Measurements from ENCODE around the gene TUBA3E.
"Not testable (repeated sequence)": the region's sequence is repeated elsewhere in the genome, so short reads cannot be mapped to it uniquely, and the experiment has no call there.

The TUBA3E gene

DNA sequence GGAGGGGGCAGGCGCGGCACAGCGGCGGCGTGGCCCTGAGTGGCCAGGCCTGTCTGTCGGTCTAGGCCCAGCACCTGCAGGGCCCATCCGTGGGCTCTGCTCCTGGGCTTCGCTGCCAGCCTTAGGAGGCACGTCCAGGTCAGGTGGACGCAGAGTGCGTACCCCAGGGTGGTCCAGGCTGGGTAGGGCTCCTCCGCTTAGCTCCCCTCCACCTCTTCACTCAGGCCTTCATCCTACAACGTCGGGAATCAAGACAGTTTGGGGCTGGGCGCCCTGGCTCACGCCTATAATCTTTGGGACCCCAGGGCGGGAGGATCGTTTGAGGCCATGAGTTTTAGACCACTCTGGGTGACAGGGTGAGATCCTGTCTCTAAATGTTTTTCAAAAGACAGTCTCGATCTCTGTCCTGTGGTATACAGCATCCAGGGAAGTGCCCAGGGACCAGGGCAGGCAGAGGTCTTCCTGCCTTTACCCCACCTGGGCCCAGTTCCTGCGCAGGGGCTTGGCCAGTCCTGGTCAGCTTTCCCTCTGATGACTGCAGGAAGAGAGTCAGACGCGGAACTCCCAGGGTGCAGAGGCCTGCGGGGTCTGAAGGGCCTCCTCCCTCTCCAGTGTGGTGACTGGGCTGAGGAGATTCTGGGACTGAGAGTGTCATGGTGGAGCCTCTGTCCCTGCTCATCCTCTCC lies 15.3 kb downstream of the TUBA3E start:
- peaks cover 18% of the 10 kb centered on the region for H3K4me1 ChIP-seq (ENCODE audit: control insufficient read depth, insufficient read depth, low read length)
- H3K9me3 ChIP-seq (ENCODE audit: control insufficient read depth in 2 of 2, low read length in 2 of 2); H3K36me3 ChIP-seq (ENCODE audit: control insufficient read depth in 2 of 2, insufficient read depth in 2 of 2, low read length in 2 of 2); H3K27me3 ChIP-seq (ENCODE audit: control insufficient read depth in 1 of 2, insufficient read depth in 2 of 2, low read length in 2 of 2): not testable (repeated sequence)
- peak overlapping the region; percentile 59 to 69 for H3K9ac ChIP-seq (ENCODE audit: low read length in 2 of 2)
- peak overlapping the region; percentile 50 to 76 for H3K4me3 ChIP-seq (ENCODE audit: low read length in 2 of 2)
- peak overlapping the region; percentile 24 for H3K27ac ChIP-seq (ENCODE audit: low read length)

DNA sequence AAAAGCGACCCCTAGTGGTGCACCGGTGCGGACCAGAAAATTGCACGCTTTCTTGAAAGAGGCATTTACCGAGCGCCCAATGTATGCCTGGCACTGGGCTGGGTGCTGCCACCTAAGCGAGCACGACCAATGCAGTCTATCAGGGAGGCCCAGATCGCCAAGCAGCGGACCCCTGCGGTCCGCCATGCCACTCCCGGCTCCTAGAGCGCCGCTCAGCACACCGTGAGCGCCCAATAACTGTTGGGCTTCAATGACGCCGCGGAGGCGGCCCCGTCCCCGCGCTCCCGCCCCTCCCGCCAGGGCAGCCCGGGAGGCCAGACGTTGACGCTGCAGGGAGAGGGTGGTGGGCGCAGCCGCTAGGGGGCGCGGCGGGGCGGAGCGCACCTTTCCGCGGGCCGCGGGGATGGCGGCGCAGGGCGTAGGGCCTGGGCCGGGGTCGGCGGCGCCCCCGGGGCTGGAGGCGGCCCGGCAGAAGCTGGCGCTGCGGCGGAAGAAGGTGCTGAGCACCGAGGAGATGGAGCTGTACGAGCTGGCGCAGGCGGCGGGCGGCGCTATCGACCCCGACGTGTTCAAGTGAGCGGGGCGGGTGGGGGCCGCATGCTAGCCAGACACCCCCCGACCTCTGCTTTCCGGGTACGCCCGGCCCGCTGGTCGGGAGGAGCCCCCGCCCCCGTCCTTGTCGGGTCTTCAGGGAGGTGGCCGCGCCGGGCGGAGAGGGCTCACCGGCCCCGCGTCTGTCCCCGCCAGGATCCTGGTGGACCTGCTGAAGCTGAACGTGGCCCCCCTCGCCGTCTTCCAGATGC lies 16.2 kb downstream of the TUBA3E start, which contains the start of gene MZT2B:
Gene MZT2B, plus strand, starts transcription at position 383 of the 803 bp plus-strand sequence. Its CDS starts 21 bp downstream, at position 404.
- not testable (repeated sequence) for H3K36me3 ChIP-seq (ENCODE audit: control insufficient read depth in 2 of 2, insufficient read depth in 2 of 2, low read length in 2 of 2)

DNA sequence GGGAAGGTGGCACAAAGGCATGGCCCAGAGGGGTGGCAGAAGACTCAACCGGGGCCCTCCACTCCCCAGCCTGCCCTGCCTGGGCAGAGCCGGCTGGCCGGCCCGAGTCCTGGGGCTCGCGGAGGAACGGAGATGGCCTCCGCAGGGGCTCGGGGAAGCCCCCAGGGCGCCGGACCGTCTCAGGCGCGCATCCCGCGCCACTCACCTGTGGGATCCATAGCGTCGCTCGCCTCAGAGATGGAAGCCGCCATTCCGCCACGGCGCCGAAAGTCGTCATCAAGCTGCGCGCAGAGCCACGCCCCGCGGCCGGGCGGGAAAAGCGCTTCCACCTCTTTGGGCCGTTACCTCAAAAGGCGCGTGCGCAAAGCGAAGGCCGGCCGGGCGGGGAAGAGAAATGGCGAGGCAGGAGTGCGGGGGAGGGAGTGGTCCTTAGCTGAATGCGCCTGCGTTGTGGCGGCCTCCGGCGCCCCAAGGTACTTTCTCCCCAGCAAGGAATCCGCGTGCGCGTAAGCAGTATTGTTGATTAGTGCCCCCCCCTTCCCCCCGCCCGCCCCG lies 16.8 kb downstream of the TUBA3E start, which contains the start of gene SMPD4:
Gene SMPD4, minus strand, starts transcription at position 278 of the 555 bp plus-strand sequence. CDS start 5,010 bp downstream, outside the sequence.
- peak within 1 kb of the TSS; percentile 80 to 92 for H3K9ac ChIP-seq (ENCODE audit: low read length in 2 of 2)
- peaks cover 0 to 5% of the 10 kb centered on the region in 2 donors for H3K36me3 ChIP-seq (ENCODE audit: control insufficient read depth in 2 of 2, insufficient read depth in 2 of 2, low read length in 2 of 2)
- H3K4me3 ChIP-seq (ENCODE audit: low read length in 2 of 2): peak within 1 kb of the TSS; percentile 91 to 98
- peaks cover 18% of the 10 kb centered on the region for H3K4me1 ChIP-seq (ENCODE audit: control insufficient read depth, insufficient read depth, low read length)
- H3K9me3 ChIP-seq (ENCODE audit: control insufficient read depth in 2 of 2, low read length in 2 of 2): no peaks in the 10 kb centered on the region
- H3K27me3 ChIP-seq (ENCODE audit: control insufficient read depth in 1 of 2, insufficient read depth in 2 of 2, low read length in 2 of 2): no peaks in the 10 kb centered on the region
- peak within 1 kb of the TSS; percentile 70 for H3K27ac ChIP-seq (ENCODE audit: low read length)

More for the DNA sequence above, 16.2 kb downstream of the TUBA3E start, which contains the start of gene MZT2B:
- Histone ChIP-seq H3K27ac (ENCODE audit: low read length) (peak within 1 kb of the TSS; percentile 70), H3K4me3 (ENCODE audit: low read length in 2 of 2) (peak within 1 kb of the TSS; percentile 91 to 98), H3K4me1 (ENCODE audit: control insufficient read depth, insufficient read depth, low read length) (peaks cover 18% of the 10 kb centered on the region), H3K9ac (ENCODE audit: low read length in 2 of 2) (peak within 1 kb of the TSS; percentile 80 to 92)
- not testable (repeated sequence) for H3K9me3 ChIP-seq (ENCODE audit: control insufficient read depth in 2 of 2, low read length in 2 of 2); H3K27me3 ChIP-seq (ENCODE audit: control insufficient read depth in 1 of 2, insufficient read depth in 2 of 2, low read length in 2 of 2)

DNA sequence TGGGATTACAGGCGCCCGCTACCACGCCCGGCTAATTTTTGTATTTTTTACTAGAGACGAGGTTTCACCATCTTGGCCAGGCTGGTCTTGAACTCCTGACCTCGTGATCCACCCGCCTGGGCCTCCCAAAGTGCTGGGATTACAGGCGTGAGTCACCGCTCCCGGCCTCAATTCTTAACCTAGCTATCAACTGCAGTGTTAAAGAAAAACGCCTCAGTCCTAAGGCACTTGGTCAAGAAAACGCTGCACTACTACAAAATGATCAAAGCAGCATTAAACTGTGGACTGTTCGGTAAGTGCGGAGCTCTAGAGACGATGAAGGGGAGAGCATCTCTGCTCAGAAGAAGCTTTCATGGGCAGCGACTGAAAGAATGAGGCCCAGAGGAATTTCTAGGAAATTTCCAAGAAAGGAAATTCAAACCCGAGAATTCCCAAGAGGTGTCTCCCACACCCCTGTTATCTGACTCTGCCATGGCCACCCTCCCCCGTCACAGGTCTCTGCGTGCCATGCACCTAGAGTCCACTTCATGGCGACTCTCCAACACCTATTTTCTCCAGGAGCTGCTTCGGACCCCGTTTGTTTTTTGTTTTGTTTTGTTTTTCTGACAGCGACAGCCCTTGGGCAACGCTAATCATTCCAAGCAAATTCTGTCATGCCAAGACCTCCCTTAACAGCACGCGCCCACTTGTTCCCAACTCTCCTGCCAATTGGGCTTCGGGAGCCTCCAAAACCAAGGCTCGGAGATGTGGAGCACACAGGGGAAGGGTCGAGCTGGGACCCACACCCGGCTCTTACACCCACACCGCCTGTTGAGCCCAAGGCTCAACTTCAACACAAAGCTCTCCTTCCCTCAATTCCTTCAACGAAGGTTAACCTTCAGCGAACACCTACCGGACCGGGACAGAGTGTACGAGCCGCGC lies 17.6 kb downstream of the TUBA3E start:
- H3K27me3 ChIP-seq (ENCODE audit: control insufficient read depth in 1 of 2, insufficient read depth in 2 of 2, low read length in 2 of 2); H3K36me3 ChIP-seq (ENCODE audit: control insufficient read depth in 2 of 2, insufficient read depth in 2 of 2, low read length in 2 of 2); H3K9me3 ChIP-seq (ENCODE audit: control insufficient read depth in 2 of 2, low read length in 2 of 2): not testable (repeated sequence)
- peaks cover 18% of the 10 kb centered on the region for H3K4me1 ChIP-seq (ENCODE audit: control insufficient read depth, insufficient read depth, low read length)
- H3K27ac ChIP-seq (ENCODE audit: low read length): peak overlapping the region; percentile 70
- peak overlapping the region; percentile 80 to 92 for H3K9ac ChIP-seq (ENCODE audit: low read length in 2 of 2)
- peak overlapping the region; percentile 91 to 98 for H3K4me3 ChIP-seq (ENCODE audit: low read length in 2 of 2)

DNA sequence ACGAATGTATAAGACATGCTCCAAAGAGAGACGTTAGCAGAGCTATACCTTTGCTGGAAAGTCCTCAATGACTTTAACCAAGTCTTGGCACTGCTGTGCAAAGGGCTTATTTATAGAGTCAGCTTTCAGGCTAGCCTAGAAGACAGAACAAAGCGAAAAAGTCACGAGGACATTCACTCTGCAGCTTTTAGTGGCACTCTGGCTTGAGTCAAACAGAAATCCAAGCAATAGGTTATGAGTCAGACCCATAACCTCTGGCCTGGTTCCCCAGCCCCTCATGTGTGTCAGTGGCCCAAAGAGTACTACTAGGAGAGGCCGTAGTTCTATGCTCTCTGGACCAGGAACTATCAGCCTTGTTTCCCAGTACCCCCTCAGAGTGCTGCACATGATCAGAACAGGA lies 23.4 kb downstream of the TUBA3E start:
- H3K4me3 ChIP-seq (ENCODE audit: low read length in 2 of 2); H3K27me3 ChIP-seq (ENCODE audit: control insufficient read depth in 1 of 2, insufficient read depth in 2 of 2, low read length in 2 of 2); H3K9ac ChIP-seq (ENCODE audit: low read length in 2 of 2); H3K4me1 ChIP-seq (ENCODE audit: control insufficient read depth, insufficient read depth, low read length); H3K9me3 ChIP-seq (ENCODE audit: control insufficient read depth in 2 of 2, low read length in 2 of 2); H3K27ac ChIP-seq (ENCODE audit: low read length): not testable (repeated sequence)
- peaks cover 4 to 22% of the 10 kb centered on the region in 2 donors for H3K36me3 ChIP-seq (ENCODE audit: control insufficient read depth in 2 of 2, insufficient read depth in 2 of 2, low read length in 2 of 2)

DNA sequence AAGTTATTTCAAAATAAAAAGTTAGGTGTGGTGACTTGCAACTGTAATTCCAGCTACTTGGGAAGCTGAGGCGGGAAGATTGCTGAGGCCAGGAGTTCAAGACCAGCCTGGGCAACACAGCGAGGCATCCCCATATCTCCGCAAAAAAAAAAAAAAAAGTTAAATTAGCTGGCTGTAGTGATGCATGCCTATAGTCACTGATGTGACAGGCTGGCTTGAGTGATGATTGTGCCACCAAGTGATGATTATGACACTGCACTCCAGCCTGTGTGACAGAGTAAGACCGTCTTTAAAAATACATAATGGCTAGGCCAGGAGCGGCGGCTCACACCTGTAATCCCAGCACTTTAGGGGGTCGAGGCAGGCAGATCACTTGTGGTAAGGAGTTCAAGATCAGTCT lies 28.3 kb downstream of the TUBA3E start:
- H3K36me3 ChIP-seq (ENCODE audit: control insufficient read depth in 2 of 2, insufficient read depth in 2 of 2, low read length in 2 of 2): peaks cover 11 to 27% of the 10 kb centered on the region in 2 donors
- H3K9ac ChIP-seq (ENCODE audit: low read length in 2 of 2): no peak overlapping the region
- H3K4me1 ChIP-seq (ENCODE audit: control insufficient read depth, insufficient read depth, low read length): no peaks in the 10 kb centered on the region
- no peak overlapping the region for H3K4me3 ChIP-seq (ENCODE audit: low read length in 2 of 2)
- no peak overlapping the region for H3K27ac ChIP-seq (ENCODE audit: low read length)
- H3K9me3 ChIP-seq (ENCODE audit: control insufficient read depth in 2 of 2, low read length in 2 of 2): no peaks in the 10 kb centered on the region
- no peaks in the 10 kb centered on the region for H3K27me3 ChIP-seq (ENCODE audit: control insufficient read depth in 1 of 2, insufficient read depth in 2 of 2, low read length in 2 of 2)

DNA sequence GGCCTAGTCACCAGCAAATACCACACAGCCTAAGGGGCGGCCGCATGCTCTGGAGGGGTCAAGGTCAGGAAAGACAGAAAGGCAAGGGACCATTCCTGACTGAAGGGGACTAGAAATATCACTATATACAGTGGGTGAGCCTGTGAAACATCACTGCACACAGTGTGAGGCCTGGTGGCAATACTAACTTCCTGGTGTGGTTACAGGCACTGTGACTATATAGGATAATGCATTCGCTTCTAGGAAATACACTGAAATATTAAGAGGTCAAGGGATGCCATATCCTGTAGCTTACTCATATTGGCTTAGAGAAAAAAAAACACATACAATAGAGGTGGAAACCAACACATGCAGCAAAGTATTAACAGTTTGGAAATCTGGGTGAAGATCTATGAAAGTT lies 29.1 kb downstream of the TUBA3E start:
- H3K27ac ChIP-seq (ENCODE audit: low read length); H3K9ac ChIP-seq (ENCODE audit: low read length in 2 of 2); H3K9me3 ChIP-seq (ENCODE audit: control insufficient read depth in 2 of 2, low read length in 2 of 2); H3K4me3 ChIP-seq (ENCODE audit: low read length in 2 of 2); H3K27me3 ChIP-seq (ENCODE audit: control insufficient read depth in 1 of 2, insufficient read depth in 2 of 2, low read length in 2 of 2); H3K4me1 ChIP-seq (ENCODE audit: control insufficient read depth, insufficient read depth, low read length): not testable (repeated sequence)
- peaks cover 11 to 25% of the 10 kb centered on the region in 2 donors for H3K36me3 ChIP-seq (ENCODE audit: control insufficient read depth in 2 of 2, insufficient read depth in 2 of 2, low read length in 2 of 2)

DNA sequence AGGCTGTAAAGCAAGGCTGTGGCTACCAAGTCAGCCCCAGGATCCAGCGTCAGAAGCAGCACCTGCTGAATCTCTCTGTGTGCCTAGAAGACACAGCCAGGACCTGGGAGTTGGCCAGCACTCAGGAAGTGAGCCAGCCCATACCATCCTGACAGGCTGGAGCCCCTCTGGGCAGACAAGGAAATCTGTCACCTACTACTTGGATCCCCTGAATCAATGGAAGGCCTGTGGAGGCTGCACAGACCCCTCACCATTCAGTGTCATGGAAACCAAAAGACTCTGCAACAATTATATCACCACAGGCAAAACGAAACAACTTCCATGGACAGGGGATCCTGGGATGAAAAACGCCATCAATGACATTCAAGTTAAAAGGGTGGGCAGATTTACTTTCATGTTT lies 31.6 kb downstream of the TUBA3E start:
- H3K4me3 ChIP-seq (ENCODE audit: low read length in 2 of 2); H3K27ac ChIP-seq (ENCODE audit: low read length); H3K9ac ChIP-seq (ENCODE audit: low read length in 2 of 2); H3K27me3 ChIP-seq (ENCODE audit: control insufficient read depth in 1 of 2, insufficient read depth in 2 of 2, low read length in 2 of 2); H3K9me3 ChIP-seq (ENCODE audit: control insufficient read depth in 2 of 2, low read length in 2 of 2); H3K4me1 ChIP-seq (ENCODE audit: control insufficient read depth, insufficient read depth, low read length): not testable (repeated sequence)
- H3K36me3 ChIP-seq (ENCODE audit: control insufficient read depth in 2 of 2, insufficient read depth in 2 of 2, low read length in 2 of 2): peaks cover 16 to 27% of the 10 kb centered on the region in 2 donors

DNA sequence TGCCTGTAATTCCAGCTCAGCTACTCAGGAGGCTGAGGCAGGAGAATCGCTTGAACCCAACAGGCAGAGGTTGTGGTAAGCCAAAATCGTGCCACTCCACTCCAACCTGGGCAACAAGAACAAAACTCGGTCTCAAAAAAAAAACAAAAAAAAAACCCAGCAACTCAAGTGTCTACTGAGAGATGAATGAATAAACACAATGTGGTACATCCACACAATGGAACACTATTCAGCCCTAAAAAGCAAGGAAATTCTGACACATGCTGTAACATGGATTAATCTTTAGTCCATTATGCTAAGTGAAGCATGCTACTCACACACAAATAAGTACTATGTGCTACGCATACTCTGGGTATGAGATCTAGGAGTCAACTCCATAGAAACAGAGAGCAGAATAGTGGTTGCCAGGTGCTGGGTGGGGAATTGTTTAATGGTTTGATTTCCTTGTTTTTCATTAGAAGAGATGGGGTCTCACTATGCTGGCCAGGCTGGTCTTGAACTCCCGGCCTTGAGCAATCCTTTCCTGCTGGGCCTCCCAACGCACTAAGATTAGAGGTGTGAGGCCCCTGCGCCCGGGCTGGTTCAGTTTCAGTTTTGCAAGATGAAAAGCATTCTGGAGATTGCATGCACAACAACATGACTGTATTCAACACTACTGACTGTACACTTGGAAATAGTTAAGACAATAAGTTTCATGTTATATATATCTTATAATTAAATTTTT lies 32.8 kb downstream of the TUBA3E start:
- no peak overlapping the region for H3K9ac ChIP-seq (ENCODE audit: low read length in 2 of 2)
- H3K27ac ChIP-seq (ENCODE audit: low read length): no peak overlapping the region
- H3K4me3 ChIP-seq (ENCODE audit: low read length in 2 of 2): no peak overlapping the region
- H3K9me3 ChIP-seq (ENCODE audit: control insufficient read depth in 2 of 2, low read length in 2 of 2): no peaks in the 10 kb centered on the region
- H3K4me1 ChIP-seq (ENCODE audit: control insufficient read depth, insufficient read depth, low read length): no peaks in the 10 kb centered on the region
- H3K27me3 ChIP-seq (ENCODE audit: control insufficient read depth in 1 of 2, insufficient read depth in 2 of 2, low read length in 2 of 2): no peaks in the 10 kb centered on the region
- H3K36me3 ChIP-seq (ENCODE audit: control insufficient read depth in 2 of 2, insufficient read depth in 2 of 2, low read length in 2 of 2): peaks cover 16 to 25% of the 10 kb centered on the region in 2 donors
